Osteoblast (primary cell): ENCODE measurements around the gene ITGB1. TPM values are rescaled to one million over a fixed set of nuclear protein-coding genes. Genes with fewer than 3 reads are reported as not detected.
A peak's percentile ranks its signal among the peaks of the same experiment; 100 is the strongest.
"Not testable (repeated sequence)": the region's sequence is repeated elsewhere in the genome, so short reads cannot be mapped to it uniquely, and the experiment has no call there.

Experiments
- DNase-seq: peaks from one replicate; pipeline ENCODE4 v3.0.0; 2011; ENCODE audit warnings: low spot score, mixed read lengths; ENCODE audit not compliant: insufficient read length; ENCODE audit errors: missing footprints
- H2AFZ ChIP-seq: 2 replicates; pipeline ENCODE4 v1.6.0; 2011; ENCODE audit warnings: mild to moderate bottlenecking, low read length
- H3K27ac ChIP-seq: 2 replicates; pipeline ENCODE4 v1.5.1; 2011; ENCODE audit warnings: mild to moderate bottlenecking, low read depth, low read length, moderate library complexity
- H3K27me3 ChIP-seq: 2 replicates; pipeline ENCODE4 v1.6.0; 2012; ENCODE audit warnings: mild to moderate bottlenecking, control low read depth, inconsistent platforms, low read length, moderate library complexity; ENCODE audit not compliant: insufficient read depth
- H3K36me3 ChIP-seq: 2 replicates; pipeline ENCODE4 v1.5.1; 2011; ENCODE audit warnings: mild to moderate bottlenecking, low read length, control low read depth, moderate library complexity; ENCODE audit not compliant: insufficient read depth
- H3K4me1 ChIP-seq: 2 replicates; pipeline ENCODE4 v1.5.1; 2011; ENCODE audit warnings: mild to moderate bottlenecking, low read length, control low read depth, moderate library complexity; ENCODE audit not compliant: insufficient read depth
- H3K4me2 ChIP-seq: 2 replicates; pipeline ENCODE4 v1.6.0; 2011; ENCODE audit warnings: mild to moderate bottlenecking, low read length; ENCODE audit not compliant: insufficient read depth
- H3K4me3 ChIP-seq: fragments of 200-600 bp; sonication (generic); 3 replicates; pipeline ENCODE4 v1.5.1; 2012; ENCODE audit warnings: mild to moderate bottlenecking, low read length, inconsistent platforms; ENCODE audit not compliant: insufficient read depth
- H3K79me2 ChIP-seq: 2 replicates; pipeline ENCODE4 v1.6.0; 2012; ENCODE audit warnings: mild to moderate bottlenecking, low read length, control low read depth, inconsistent platforms; ENCODE audit not compliant: insufficient read depth
- H3K9me3 ChIP-seq: 2 replicates; pipeline ENCODE4 v1.5.1; 2011; ENCODE audit warnings: low read depth, low read length, control low read depth
- H4K20me1 ChIP-seq: 2 replicates; pipeline ENCODE4 v1.6.0; 2012; ENCODE audit warnings: mild to moderate bottlenecking, low read length, control low read depth; ENCODE audit not compliant: insufficient read depth
- CTCF ChIP-seq: IDR thresholded peaks from 2 replicates; pipeline ENCODE4 v1.5.1; 2011; ENCODE audit warnings: mild to moderate bottlenecking, low read depth, low read length, moderate library complexity; ENCODE audit errors: extremely low read depth
- total RNA-seq: library from RNA; depleted of rRNA; stranded (reverse); fragments of >200 nt; gene quantifications from 2 replicates; pipeline ENCODE4 v1.2.3, GENCODE V29; 2012

ITGB1 gene
- total RNA-seq, 1 donor = 1,742 TPM

DNA sequence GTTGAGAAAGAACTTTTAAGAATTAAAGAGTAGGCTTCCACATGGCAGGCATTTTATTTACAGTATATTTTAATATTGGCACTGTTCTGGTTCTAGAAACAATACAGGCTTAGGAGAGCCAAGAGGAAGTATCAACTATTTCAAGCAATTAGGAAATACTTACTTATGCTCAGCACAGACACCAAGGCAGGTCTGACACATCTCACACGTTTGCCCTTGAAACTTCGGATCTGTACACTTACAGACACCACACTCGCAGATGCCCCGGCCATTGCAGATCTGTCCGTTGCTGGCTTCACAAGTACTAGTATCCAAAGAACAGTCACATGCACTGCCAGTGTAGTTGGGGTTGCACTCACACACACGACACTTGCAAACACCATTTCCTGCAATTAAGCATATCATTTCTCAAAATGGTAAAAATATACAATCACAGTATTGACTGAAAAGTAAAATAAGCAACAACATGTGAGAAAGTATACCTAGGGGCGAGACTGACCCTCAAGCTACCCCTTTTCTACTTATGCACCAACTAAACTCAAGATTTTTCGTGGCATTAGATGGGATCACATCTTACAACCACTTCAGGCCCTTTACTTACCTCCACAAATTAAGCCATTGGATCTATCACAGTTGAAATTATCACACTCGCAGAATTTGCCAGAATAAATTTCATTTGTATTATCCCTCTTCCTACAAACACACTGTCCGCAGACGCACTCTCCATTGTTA lies 46.6 kb downstream of the ITGB1 start:
- H3K36me3 ChIP-seq = peaks cover 69% of the 10 kb centered on the region
- no peaks in the 10 kb centered on the region for H3K9me3 ChIP-seq
- H3K79me2 ChIP-seq = peaks cover 76% of the 10 kb centered on the region
- peaks cover 14% of the 10 kb centered on the region for H4K20me1 ChIP-seq
- H3K27ac ChIP-seq = peak overlapping the region; percentile 6
- no peak overlapping the region for H3K4me3 ChIP-seq
- no peak for DNase-seq
- TF ChIP-seq CTCF = no peak
- no peak overlapping the region for H3K4me2 ChIP-seq
- H2AFZ ChIP-seq = no peak overlapping the region
- H3K27me3 ChIP-seq = no peaks in the 10 kb centered on the region
- H3K4me1 ChIP-seq = no peaks in the 10 kb centered on the region

- Histone ChIP-seq H4K20me1 (peaks cover 21% of the 10 kb centered on the region), H3K79me2 (peaks cover 79% of the 10 kb centered on the region), H3K36me3 (peaks cover 83% of the 10 kb centered on the region)
- not testable (repeated sequence) for H2AFZ ChIP-seq, H3K9me3 ChIP-seq, DNase-seq, H3K27ac ChIP-seq, H3K4me3 ChIP-seq, H3K4me2 ChIP-seq, H3K4me1 ChIP-seq, H3K27me3 ChIP-seq
Measured at GRCh38 chr10:32909970-32910369, 48.1 kb downstream of the ITGB1 start.

- H3K9me3 ChIP-seq = no peaks in the 10 kb centered on the region
- H3K4me3 ChIP-seq = no peak overlapping the region
- no peak overlapping the region for H3K27ac ChIP-seq
- peaks cover 21% of the 10 kb centered on the region for H4K20me1 ChIP-seq
- no peaks in the 10 kb centered on the region for H3K27me3 ChIP-seq
- TF ChIP-seq CTCF = no peak
- H3K79me2 ChIP-seq = peaks cover 76% of the 10 kb centered on the region
- no peak overlapping the region for H3K4me2 ChIP-seq
- no peak for DNase-seq
- H3K4me1 ChIP-seq = peaks cover 3% of the 10 kb centered on the region
- peaks cover 84% of the 10 kb centered on the region for H3K36me3 ChIP-seq
- H2AFZ ChIP-seq = no peak overlapping the region
Measured at GRCh38 chr10:32909456-32909855, 48.6 kb downstream of the ITGB1 start.

DNA sequence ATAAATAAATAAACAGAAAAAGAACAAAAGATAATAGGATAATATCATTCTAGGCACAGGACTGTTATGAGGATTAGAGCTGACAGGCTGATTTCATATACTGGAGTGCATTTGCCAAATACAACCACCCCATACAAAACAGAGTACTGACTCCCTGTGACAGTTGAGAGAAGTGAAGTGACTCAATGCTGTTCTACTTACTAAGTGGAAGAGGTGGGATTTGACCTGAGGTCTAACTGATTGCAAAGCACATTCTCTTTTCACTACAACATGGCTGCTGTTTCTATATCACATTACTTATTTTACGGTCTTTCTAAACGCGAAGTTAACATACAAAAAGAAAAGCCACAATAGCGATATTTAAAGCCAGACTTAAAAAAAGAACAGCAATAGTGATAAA lies 51.4 kb downstream of the ITGB1 start:
- Histone ChIP-seq H3K4me3 (no peak overlapping the region), H4K20me1 (peaks cover 15% of the 10 kb centered on the region), H3K4me1 (peaks cover 3% of the 10 kb centered on the region), H3K27me3 (no peaks in the 10 kb centered on the region), H3K79me2 (peaks cover 69% of the 10 kb centered on the region), H3K9me3 (no peaks in the 10 kb centered on the region), H3K27ac (no peak overlapping the region), H3K36me3 (peaks cover 90% of the 10 kb centered on the region), H2AFZ (no peak overlapping the region), H3K4me2 (no peak overlapping the region)
- no peak for TF ChIP-seq CTCF
- DNase-seq = no peak
